Muscle of leg (tissue), 11 donors: Measurements from ENCODE around the gene SNAP25. TPM values are rescaled to one million over a fixed set of nuclear protein-coding genes. Genes with fewer than 3 reads are reported as not detected.

Experiments
- DNase-seq: peaks from one replicate; pipeline ENCODE4 v3.0.0; 2013
- H3K27ac ChIP-seq: one replicate; pipeline ENCODE4 v1.5.1; 2013; ENCODE audit warnings: mild to moderate bottlenecking, low read length, control low read depth
- H3K27me3 ChIP-seq: one replicate; pipeline ENCODE4 v1.6.1; 2013; ENCODE audit warnings: low read length; ENCODE audit not compliant: control insufficient read depth, insufficient read depth
- H3K36me3 ChIP-seq: one replicate; pipeline ENCODE4 v1.6.1; 2013; ENCODE audit warnings: low read length; ENCODE audit not compliant: control insufficient read depth, insufficient read depth
- H3K4me1 ChIP-seq: one replicate; pipeline ENCODE4 v1.6.1; 2013; ENCODE audit warnings: low read length; ENCODE audit not compliant: control insufficient read depth, insufficient read depth
- H3K4me3 ChIP-seq: one replicate; pipeline ENCODE4 v1.5.1; 2013; ENCODE audit warnings: low read length, control low read depth
- H3K9me3 ChIP-seq: replicated peaks from 2 replicates; pipeline ENCODE4 v1.6.1; 2013; ENCODE audit warnings: low read depth, low read length; ENCODE audit not compliant: control insufficient read depth
- WGBS: methylation state at CpG from one replicate; pipeline ENCODE4 v1.1.5; 2013; ENCODE audit warnings: missing lambda C conversion rate; ENCODE audit not compliant: insufficient coverage; 5-methylcytosine and 5-hydroxymethylcytosine counted together
- polyA plus RNA-seq, 8 donors: library from polyadenylated mRNA; unstranded; fragments of 120-200 nt; gene quantifications; one replicate each; pipeline versions ENCODE4 v1.2.1 to v1.2.3, GENCODE V29; 2013; ENCODE audit warnings: inconsistent platforms in 1 of 8, low replicate concordance in 1 of 8; ENCODE audit not compliant: insufficient read length in 8 of 8, insufficient read depth in 1 of 8
- total RNA-seq: library from RNA; stranded (reverse); fragments of 120-200 nt; gene quantifications from one replicate; pipeline ENCODE4 v1.2.4, GENCODE V29; 2013

The SNAP25 gene
- total and polyA plus RNA-seq, 9 donors: 3.1 to 7.5 (median 5.1) TPM

DNA sequence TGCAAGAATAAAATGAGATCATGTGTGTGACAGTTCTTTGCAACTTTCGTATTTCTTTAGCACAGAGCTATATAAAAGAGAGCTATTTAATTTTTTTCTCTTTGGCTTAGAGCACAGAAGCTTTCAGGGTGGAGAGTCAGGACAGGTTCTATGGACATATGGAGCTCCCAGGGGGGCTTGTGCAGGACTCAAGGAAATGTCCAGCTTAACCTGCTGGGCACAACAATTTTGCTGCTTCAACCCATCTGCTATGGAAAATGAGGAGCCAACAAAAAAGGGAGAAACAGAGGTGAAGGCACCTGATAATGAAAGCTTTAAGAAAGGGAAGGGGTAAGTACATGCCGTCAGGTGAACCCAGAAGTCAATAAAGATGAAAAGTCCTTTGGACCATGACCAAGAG, 5.1 kb upstream of the SNAP25 start:
- Histone ChIP-seq H3K4me3 (no peak overlapping the region), H3K27ac (no peak overlapping the region), H3K27me3 (peaks cover 16% of the 10 kb centered on the region), H3K9me3 (no peaks in the 10 kb centered on the region), H3K4me1 (peaks cover 9% of the 10 kb centered on the region), H3K36me3 (no peaks in the 10 kb centered on the region)
- DNase-seq: no peak
- 75% methylated on average over 1 of the region's 2 CpGs for WGBS

DNA sequence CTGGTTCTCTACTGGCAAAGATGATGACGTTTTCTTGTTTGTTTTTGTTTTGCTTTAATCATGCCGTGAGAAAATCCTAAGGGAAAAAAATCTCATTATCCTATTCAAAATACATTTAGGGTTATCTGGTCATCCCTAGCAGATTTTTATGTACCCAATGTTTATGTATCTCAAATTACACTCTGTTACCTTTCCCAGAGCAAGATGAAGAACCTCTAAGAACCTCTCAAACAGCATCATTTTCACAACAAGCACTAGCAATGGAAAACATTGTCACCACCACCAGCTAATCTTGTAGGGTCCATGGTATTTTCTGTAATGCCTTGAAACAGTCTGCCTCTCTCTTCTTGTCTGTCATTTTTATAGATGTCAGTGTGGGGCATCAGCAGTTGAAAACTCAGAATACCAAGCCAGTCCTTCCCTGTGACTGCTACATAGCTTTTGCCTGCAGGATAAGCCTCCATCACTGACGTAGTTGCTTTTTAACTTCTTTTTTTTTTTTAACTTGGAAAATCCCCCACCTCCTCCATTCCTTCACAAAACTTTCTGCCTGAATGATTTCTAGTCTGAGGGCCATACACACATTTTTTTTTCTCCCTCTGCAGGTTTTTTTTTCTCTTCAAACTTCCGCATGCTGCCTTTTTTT, 2.4 kb upstream of the SNAP25 start:
- H3K27me3 ChIP-seq: peaks cover 21% of the 10 kb centered on the region
- H3K9me3 ChIP-seq: no peaks in the 10 kb centered on the region
- no peak for DNase-seq
- no peak overlapping the region for H3K27ac ChIP-seq
- no peaks in the 10 kb centered on the region for H3K36me3 ChIP-seq
- peaks cover 14% of the 10 kb centered on the region for H3K4me1 ChIP-seq
- H3K4me3 ChIP-seq: no peak overlapping the region
- WGBS: 0% methylated on average over 1 of the region's 4 CpGs

DNA sequence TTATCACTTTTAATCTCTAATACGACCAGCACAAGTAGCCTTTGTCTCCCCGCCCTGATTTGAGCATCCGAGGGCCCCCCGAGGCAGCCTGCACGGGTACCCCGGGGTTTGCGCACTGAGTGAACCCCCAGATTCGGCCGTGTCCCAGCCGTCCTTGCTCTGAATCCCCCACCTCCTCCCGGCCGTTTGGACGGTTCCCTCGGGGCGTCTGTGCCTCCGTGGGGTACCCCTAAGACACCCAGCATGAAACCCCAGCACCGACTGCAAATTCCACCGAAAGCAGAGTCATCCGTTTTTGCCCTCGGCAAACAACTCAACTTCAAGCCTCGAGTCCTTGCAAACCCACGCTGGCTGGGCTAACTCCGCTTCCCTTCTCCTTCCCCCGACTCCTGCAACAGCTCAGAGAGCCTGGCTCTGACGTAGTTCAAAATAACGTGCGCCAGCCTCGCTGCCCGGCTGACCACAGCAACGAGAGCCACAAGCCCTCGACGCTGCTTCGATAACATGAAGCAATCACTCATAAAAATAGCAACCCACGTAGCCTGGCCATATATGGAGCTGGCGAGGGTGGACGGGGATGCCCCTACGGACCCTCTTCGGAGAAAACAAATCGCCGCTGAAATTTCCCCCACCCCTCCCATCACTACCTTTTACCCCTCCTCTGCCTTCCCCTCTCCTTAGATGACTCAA, 764 bp upstream of the SNAP25 start:
- H3K9me3 ChIP-seq: no peaks in the 10 kb centered on the region
- WGBS: under 1% methylated on average over 27 of the region's 40 CpGs
- H3K36me3 ChIP-seq: no peaks in the 10 kb centered on the region
- DNase-seq: peak; percentile 45
- peak overlapping the region; percentile 20 for H3K4me3 ChIP-seq
- peaks cover 14% of the 10 kb centered on the region for H3K4me1 ChIP-seq
- H3K27me3 ChIP-seq: peaks cover 21% of the 10 kb centered on the region
- peak overlapping the region; percentile 39 for H3K27ac ChIP-seq

DNA sequence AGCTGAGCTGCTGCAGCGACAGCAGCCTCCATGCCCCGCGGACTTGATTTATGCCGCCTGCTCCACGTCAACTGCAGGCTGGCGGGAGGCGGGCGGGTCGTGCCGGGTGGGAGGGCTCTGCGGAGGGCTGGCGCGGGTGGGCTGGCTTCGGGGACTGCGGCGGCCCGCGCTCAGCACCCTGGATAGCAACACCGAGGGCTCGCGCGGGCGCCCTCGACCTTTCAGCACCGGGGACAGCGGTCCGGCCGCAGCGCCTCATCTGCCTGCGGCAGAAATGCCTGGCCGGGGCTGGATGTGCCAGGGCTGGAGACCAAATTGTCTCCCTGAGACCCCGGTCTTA, 792 bp downstream of the SNAP25 start:
- H3K27me3 ChIP-seq: peaks cover 19% of the 10 kb centered on the region
- peak overlapping the region; percentile 85 for H3K27ac ChIP-seq
- DNase-seq: peak; percentile 87
- H3K4me3 ChIP-seq: peak overlapping the region; percentile 54
- H3K9me3 ChIP-seq: no peaks in the 10 kb centered on the region
- no peaks in the 10 kb centered on the region for H3K36me3 ChIP-seq
- peaks cover 14% of the 10 kb centered on the region for H3K4me1 ChIP-seq
- WGBS: under 1% methylated on average over 28 of the region's 32 CpGs

DNA sequence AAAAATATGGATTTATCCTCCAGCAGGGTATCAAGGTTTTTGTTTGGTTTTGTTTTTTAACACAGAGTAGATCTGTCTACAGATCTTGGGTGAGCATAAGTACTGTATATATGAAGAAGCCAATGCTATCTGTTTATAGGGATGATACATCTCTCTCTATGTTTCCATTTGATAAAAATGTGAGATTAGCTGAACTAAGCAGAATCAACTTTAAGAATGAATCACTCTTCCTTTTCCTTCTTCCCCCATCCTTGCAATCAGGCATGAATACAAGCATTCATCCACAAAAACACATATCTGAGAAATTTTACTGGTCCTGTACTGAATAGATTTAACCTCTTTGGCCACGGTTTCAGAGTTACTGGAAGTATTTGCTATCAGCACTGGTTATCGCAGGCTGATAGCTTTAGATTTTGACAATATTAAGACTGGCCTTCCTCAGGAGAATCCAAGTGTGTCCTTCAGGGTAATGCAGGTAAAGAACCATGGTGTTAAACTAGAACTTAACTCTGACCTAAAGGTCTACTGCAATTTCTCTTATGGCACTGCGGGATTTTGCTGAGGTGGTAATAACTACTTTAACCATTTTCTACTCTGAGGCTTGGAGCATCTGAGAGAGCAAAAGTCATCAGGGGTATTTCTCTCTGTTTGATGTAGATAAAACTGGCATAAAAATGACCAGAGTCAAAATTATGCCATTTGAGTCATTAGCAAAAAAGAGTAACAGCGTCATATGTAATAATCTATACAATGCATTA, 1.5 kb downstream of the SNAP25 start:
- H3K27ac ChIP-seq: no peak overlapping the region
- no peak for DNase-seq
- WGBS: 100% methylated on average over 1 of the region's 4 CpGs
- peaks cover 14% of the 10 kb centered on the region for H3K4me1 ChIP-seq
- H3K9me3 ChIP-seq: no peaks in the 10 kb centered on the region
- no peak overlapping the region for H3K4me3 ChIP-seq
- H3K36me3 ChIP-seq: no peaks in the 10 kb centered on the region
- H3K27me3 ChIP-seq: peaks cover 19% of the 10 kb centered on the region

DNA sequence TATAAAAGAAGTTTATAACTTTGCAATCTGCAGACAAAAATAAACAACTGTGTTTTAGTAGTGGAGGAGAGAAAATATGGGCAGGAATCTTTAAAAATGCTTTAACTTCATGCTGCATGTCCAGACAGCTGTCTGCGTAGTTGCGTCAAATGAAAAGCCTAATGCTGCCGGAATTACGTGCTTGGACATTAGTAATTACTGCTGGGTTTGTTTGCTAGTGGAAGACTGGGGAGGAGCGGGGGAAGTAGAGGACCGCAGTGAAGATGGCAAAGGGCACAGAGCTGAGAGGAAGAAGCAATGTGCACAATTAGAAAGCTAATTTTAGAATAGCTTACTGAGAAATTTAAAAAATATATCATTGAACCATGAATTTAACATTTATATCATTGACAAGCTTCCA, 2.4 kb downstream of the SNAP25 start:
- Histone ChIP-seq H3K27ac (no peak overlapping the region), H3K36me3 (no peaks in the 10 kb centered on the region), H3K4me3 (no peak overlapping the region), H3K27me3 (peaks cover 19% of the 10 kb centered on the region), H3K4me1 (peaks cover 14% of the 10 kb centered on the region), H3K9me3 (no peaks in the 10 kb centered on the region)
- 87% methylated on average over 4 of the region's 6 CpGs for WGBS
- DNase-seq: no peak

DNA sequence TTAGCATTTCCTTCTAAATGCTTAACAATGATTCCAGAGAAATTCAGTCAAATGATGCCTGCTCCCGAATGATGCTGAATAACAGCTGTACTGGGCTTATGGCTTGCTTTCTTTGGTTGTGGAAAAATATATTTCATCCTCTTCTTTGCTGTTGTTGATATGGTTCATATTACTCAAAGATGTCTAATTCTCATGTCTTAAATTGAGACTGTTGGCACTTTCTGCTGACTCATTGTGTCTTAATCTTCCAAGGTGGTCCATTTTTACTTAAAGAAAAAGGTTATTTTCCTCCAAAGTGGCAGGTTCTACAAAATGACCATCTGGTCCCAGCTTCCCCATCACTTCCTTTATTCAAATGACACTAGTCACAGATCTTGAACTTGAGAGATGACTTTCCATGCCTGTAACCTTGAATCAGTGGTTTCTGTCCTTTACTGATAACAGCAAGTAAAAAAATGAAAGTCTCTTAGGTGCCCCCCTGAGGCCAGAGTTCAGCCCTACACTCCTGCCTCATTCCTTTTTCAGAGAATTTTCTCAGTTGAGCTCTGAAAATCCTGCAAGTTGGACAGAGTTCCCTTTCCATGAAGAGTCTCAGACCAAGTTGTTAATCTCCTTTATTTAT, 6.9 kb downstream of the SNAP25 start:
- H3K9me3 ChIP-seq: no peaks in the 10 kb centered on the region
- no peaks in the 10 kb centered on the region for H3K27me3 ChIP-seq
- H3K27ac ChIP-seq: no peak overlapping the region
- H3K4me3 ChIP-seq: no peak overlapping the region
- no peaks in the 10 kb centered on the region for H3K4me1 ChIP-seq
- no CpG with 5 or more reads among the region's 1 CpG for WGBS
- DNase-seq: no peak
- H3K36me3 ChIP-seq: no peaks in the 10 kb centered on the region

DNA sequence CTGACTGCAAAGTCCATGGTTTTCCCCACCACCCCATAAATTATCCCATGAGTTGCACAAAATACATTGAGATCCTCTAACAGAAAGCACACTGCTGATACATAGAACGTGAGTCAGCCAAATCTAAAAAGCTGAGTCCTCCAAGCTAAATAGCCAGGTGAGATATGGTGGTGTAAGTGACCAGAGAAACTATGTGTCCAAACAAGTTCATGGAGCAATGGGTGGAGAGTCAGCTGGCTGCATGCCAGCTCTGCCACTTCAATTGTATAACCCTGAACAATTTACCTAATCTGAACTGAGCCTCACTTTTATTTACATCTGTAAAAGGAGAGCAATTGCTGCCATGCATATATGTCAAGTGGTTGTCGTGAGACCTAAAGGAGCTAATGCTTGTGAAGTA, 9.7 kb downstream of the SNAP25 start:
- no peak overlapping the region for H3K27ac ChIP-seq
- no peak for DNase-seq
- no peaks in the 10 kb centered on the region for H3K36me3 ChIP-seq
- WGBS: no CpG with 5 or more reads among the region's 2 CpGs
- H3K9me3 ChIP-seq: no peaks in the 10 kb centered on the region
- H3K4me3 ChIP-seq: no peak overlapping the region
- no peaks in the 10 kb centered on the region for H3K27me3 ChIP-seq
- H3K4me1 ChIP-seq: no peaks in the 10 kb centered on the region

DNA sequence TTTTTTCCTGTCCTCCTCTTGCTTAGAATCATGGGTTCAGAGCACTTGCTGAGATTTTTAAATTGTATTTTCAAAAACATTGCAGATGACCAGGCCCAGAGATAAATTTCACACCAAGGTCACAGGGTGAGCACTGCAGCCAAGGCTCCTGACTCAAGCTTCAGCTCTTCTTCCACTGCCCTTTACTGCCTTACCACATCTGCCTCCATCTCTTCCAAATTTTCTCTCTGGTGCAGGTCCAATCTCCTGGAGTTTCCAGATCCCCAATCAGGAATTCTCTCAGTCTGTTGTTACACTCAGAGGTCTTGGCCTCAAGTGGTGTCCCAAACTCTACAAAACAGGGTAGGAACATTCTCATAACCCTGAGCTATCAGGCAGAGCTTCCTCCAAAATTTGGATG, 12.7 kb downstream of the SNAP25 start:
- no peak overlapping the region for H3K4me3 ChIP-seq
- no peaks in the 10 kb centered on the region for H3K4me1 ChIP-seq
- no peaks in the 10 kb centered on the region for H3K9me3 ChIP-seq
- H3K27ac ChIP-seq: no peak overlapping the region
- no peak for DNase-seq
- no peaks in the 10 kb centered on the region for H3K36me3 ChIP-seq
- no peaks in the 10 kb centered on the region for H3K27me3 ChIP-seq
